ENCODE measurements around the gene OR5AU1. TPM values are rescaled to one million over a fixed set of nuclear protein-coding genes. Genes with fewer than 3 reads are reported as not detected.

Gene OR5AU1
- polyA plus RNA-seq, 2 of the 4 experiments (the other 2 are of a cell fraction), result not detected

DNA sequence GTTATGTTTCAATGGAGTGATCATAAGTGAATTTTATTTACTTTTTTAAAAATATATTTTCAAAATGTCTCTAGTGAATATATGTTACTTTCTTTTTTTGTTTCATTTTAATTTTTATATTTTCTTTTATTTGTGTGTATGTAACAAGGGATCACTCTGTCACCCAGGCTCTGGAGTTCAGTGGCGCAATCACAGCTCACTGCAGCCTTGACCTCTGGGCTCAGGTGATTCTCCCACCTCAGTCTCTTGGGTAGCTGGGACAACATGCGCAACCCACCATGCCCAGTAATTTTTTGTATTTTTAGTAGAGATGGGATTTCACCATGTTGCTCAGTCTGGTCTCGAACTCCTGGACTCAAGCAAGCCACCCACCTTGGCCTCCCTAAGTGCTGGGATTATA lies 36.9 kb downstream of the OR5AU1 start:
- ChIA-PET CTCF (interaction anchor here (1.1 to 3.4 kb wide), 2 partner anchors 14 to 26 kb away, joined by 3 to 12 read pairs; no protein-coding TSS in a partner anchor), POLR2A (no interaction called here)
- no peak for TF ChIP-seq HOXB13 (CRISPR knock-in tag; IDR thresholded peaks at IDR 0.05; ENCODE audit: low read depth)
- no peak for TF ChIP-seq KDM1A (IDR thresholded peaks at IDR 0.05; ENCODE audit: low read depth)
- TF ChIP-seq, protein P1, sequence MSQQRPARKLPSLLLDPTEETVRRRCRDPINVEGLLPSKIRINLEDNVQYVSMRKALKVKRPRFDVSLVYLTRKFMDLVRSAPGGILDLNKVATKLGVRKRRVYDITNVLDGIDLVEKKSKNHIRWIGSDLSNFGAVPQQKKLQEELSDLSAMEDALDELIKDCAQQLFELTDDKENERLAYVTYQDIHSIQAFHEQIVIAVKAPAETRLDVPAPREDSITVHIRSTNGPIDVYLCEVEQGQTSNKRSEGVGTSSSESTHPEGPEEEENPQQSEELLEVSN (IDR thresholded peaks at IDR 0.05; ENCODE audit: borderline replicate concordance, low read depth), result no peak
- TF ChIP-seq EHF (CRISPR knock-in tag; IDR thresholded peaks at IDR 0.05), result no peak
- TF ChIP-seq FOSL2 (IDR thresholded peaks at IDR 0.05), result no peak
- TF ChIP-seq FOSL2 (CRISPR knock-in tag; IDR thresholded peaks at IDR 0.05), result no peak
- 80% methylated on average over 3 of the region's 3 CpGs for WGBS (ENCODE audit: missing lambda C conversion rate)
- no peak overlapping the region for H3K4me2 ChIP-seq
- no peaks in the 10 kb centered on the region for H3K4me1 ChIP-seq
- no peak for FAIRE-seq
- H3K27ac ChIP-seq, result no peak overlapping the region
- no peak for ATAC-seq
- H3K4me3 ChIP-seq, result no peak overlapping the region
- H3K9me3 ChIP-seq, result no peaks in the 10 kb centered on the region
- no peak for DNase-seq (ENCODE audit: low read depth in 1 of 2, low spot score in 1 of 2)

DNA sequence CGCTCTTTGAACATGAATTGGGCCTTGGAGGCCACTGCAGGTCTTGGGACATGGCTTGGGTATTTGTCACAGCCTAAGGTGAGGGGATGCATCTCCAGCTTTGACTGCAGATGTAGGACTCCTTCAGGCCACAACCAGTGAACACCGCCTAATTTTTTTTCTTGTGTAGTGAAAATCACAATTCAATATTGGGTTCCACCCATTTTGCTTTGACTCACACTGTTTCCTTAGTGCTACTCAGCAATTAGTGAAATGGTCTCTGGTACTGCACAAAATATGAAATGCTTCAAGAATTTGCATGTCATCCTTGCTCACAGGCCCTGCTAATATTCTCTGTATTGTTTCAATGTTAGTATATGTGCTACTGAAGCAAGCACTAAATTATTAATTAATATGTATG lies 42.5 kb downstream of the OR5AU1 start:
- FAIRE-seq (no peak), DNase-seq (ENCODE audit: low read depth in 1 of 2, low spot score in 1 of 2) (no peak), ATAC-seq (no peak)
- CTCF ChIA-PET, result interaction anchor here (0.9 to 2.5 kb wide), 2 partner anchors 9 to 10 kb away, joined by 4 to 8 read pairs; no protein-coding TSS in a partner anchor
- H3K4me1 ChIP-seq, result peaks cover 3% of the 10 kb centered on the region; the same call in 2 of the 3 replicates
- TF ChIP-seq GATA3 (IDR thresholded peaks at IDR 0.05; ENCODE audit: borderline replicate concordance), result no peak
- TF ChIP-seq HOXB13 (CRISPR knock-in tag; IDR thresholded peaks at IDR 0.05; ENCODE audit: low read depth), result no peak
- TF ChIP-seq SMC3 (IDR thresholded peaks at IDR 0.05), result no peak
- TF ChIP-seq, protein P1 (IDR thresholded peaks at IDR 0.05; ENCODE audit: borderline replicate concordance, low read depth), result no peak
- no peak for TF ChIP-seq RFX5 (IDR thresholded peaks at IDR 0.05)
- no peak for TF ChIP-seq ZC3H11A (IDR thresholded peaks at IDR 0.05)
- no peak for TF ChIP-seq EHMT2 (IDR thresholded peaks at IDR 0.05; ENCODE audit: low read depth)
- TF ChIP-seq PHF8 (IDR thresholded peaks at IDR 0.05; ENCODE audit: borderline replicate concordance, low read depth), result no peak
- TF ChIP-seq POLR2A (IDR thresholded peaks at IDR 0.05; ENCODE audit: low read length), result no peak
- no peak for TF ChIP-seq CBX2 (IDR thresholded peaks at IDR 0.05; ENCODE audit: borderline replicate concordance, low read depth)
- no peak for TF ChIP-seq KDM5A (IDR thresholded peaks at IDR 0.05)
- no peak for TF ChIP-seq ZSCAN20 (CRISPR knock-in tag; IDR thresholded peaks at IDR 0.05)
- no peak for TF ChIP-seq POLR2AphosphoS2 (conservative IDR thresholded peaks at IDR 0.05; ENCODE audit: low read length)
- H3K27ac ChIP-seq, result no peak overlapping the region
- H3K9me3 ChIP-seq, result no peaks in the 10 kb centered on the region
- no peak overlapping the region for H3K4me3 ChIP-seq
- 90% methylated on average over 2 of the region's 2 CpGs for WGBS (ENCODE audit: missing lambda C conversion rate)
- no peak overlapping the region for H3K4me2 ChIP-seq
- POLR2A ChIA-PET, result no interaction called here

DNA sequence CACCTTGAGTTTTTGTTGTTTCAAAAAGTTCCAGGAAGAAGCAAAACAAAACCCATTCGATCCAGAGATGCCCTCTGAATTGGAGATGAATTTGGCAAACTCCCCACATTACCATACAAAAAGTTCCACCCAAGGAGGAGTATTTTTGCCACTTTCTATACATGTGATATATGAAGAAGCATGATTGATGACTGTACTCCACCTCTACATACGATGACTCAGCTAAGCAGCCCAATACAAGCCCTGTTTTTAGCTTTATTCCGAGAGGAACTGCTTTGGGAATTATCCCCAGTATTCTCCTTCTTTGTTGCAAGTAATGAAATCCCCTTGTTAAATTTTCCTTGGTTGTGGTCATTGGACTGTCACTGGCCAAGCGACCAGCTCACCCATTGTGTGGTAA lies 43.6 kb downstream of the OR5AU1 start:
- H3K4me3 ChIP-seq, result no peak overlapping the region
- TF ChIP-seq HEYL (CRISPR knock-in tag; IDR thresholded peaks at IDR 0.05) (no peak), FOXS1 (CRISPR knock-in tag; IDR thresholded peaks at IDR 0.05) (no peak), NR3C1 (IDR thresholded peaks at IDR 0.05) (no peak), RNF2 (IDR thresholded peaks at IDR 0.05; ENCODE audit: borderline replicate concordance, low read depth) (no peak), MAFK (IDR thresholded peaks at IDR 0.05; ENCODE audit: partially characterized antibody) (peak; percentile 33), RAD21 (conservative IDR thresholded peaks at IDR 0.05 in 1 of 2, IDR thresholded peaks at IDR 0.05 in 1 of 2) (no peak)
- TF ChIP-seq, protein P1 (IDR thresholded peaks at IDR 0.05; ENCODE audit: borderline replicate concordance, low read depth), result no peak
- TF ChIP-seq, protein P2, sequence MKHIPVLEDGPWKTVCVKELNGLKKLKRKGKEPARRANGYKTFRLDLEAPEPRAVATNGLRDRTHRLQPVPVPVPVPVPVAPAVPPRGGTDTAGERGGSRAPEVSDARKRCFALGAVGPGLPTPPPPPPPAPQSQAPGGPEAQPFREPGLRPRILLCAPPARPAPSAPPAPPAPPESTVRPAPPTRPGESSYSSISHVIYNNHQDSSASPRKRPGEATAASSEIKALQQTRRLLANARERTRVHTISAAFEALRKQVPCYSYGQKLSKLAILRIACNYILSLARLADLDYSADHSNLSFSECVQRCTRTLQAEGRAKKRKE (CRISPR knock-in tag; IDR thresholded peaks at IDR 0.05; ENCODE audit: low read depth), result no peak
- TF ChIP-seq, protein P3, sequence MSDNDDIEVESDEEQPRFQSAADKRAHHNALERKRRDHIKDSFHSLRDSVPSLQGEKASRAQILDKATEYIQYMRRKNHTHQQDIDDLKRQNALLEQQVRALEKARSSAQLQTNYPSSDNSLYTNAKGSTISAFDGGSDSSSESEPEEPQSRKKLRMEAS (IDR thresholded peaks at IDR 0.05), result no peak
- ATAC-seq, result no peak
- no peaks in the 10 kb centered on the region for H3K9me3 ChIP-seq
- WGBS (ENCODE audit: missing lambda C conversion rate), result 67% methylated on average over 4 of the region's 4 CpGs
- no peak for FAIRE-seq
- POLR2A ChIA-PET, result no interaction called here
- CTCF ChIA-PET, result interaction anchor here (2.5 to 13.3 kb wide), 2 partner anchors 11 to 48 kb away, joined by 8 to 251 read pairs; no protein-coding TSS in a partner anchor
- no peak overlapping the region for H3K4me2 ChIP-seq
- H3K4me1 ChIP-seq, result peaks cover 14% of the 10 kb centered on the region
- no peak for DNase-seq (ENCODE audit: low read depth in 1 of 2, low spot score in 1 of 2)
- H3K27ac ChIP-seq, result no peak overlapping the region
